BJ (cell line): Measurements from ENCODE around the gene CRISPLD2. TPM values are rescaled to one million over a fixed set of nuclear protein-coding genes. Genes with fewer than 3 reads are reported as not detected.
"Not testable (repeated sequence)": the region's sequence is repeated elsewhere in the genome, so short reads cannot be mapped to it uniquely, and the experiment has no call there.

Experiments used
- CTCF ChIA-PET: fragments of 350-600 bp; formaldehyde crosslinking; extraction: SDS; loops from one replicate; lab custom pipeline; 2021; ENCODE audit warnings: antibody characterized with exemption, inconsistent platforms; lab: Yijun Ruan, JAX
- POLR2A ChIA-PET: fragments of 300-600 bp; sonication (Branson Sonifier 250); formaldehyde crosslinking; extraction: SDS; loops from one replicate; lab custom pipeline; 2021; ENCODE audit warnings: antibody characterized with exemption; lab: Charles Lee
- DNase-seq: peaks from one replicate; pipeline ENCODE4 v3.0.0-alpha.2; 2011; ENCODE audit warnings: low read depth
- H3K27me3 ChIP-seq: 2 replicates; pipeline ENCODE4 v1.6.0; 2011; ENCODE audit warnings: low read length; ENCODE audit not compliant: control insufficient read depth, insufficient read depth
- H3K36me3 ChIP-seq: 2 replicates; pipeline ENCODE4 v1.5.1; 2011; ENCODE audit warnings: low read length; ENCODE audit not compliant: control insufficient read depth, insufficient read depth
- H3K4me3 ChIP-seq: 2 replicates; pipeline ENCODE4 v1.5.1; 2011; ENCODE audit warnings: low read depth, mild to moderate bottlenecking, control low read depth, low read length
- polyA plus RNA-seq: library from polyadenylated mRNA; depleted of rRNA; stranded (reverse); fragments of >200 nt; gene quantifications from 2 replicates; pipeline ENCODE4 v1.2.3, GENCODE V29; 2011
- TF ChIP-seq, protein P1 (sequence below): IDR thresholded peaks from 2 replicates; pipeline ENCODE4 v1.5.1; 2011; ENCODE audit warnings: low read depth, mild to moderate bottlenecking, control low read depth, inconsistent platforms, low read length, moderate library complexity; ENCODE audit not compliant: insufficient read depth

CRISPLD2 gene
- polyA plus RNA-seq, 1 experiment: 183 TPM

DNA sequence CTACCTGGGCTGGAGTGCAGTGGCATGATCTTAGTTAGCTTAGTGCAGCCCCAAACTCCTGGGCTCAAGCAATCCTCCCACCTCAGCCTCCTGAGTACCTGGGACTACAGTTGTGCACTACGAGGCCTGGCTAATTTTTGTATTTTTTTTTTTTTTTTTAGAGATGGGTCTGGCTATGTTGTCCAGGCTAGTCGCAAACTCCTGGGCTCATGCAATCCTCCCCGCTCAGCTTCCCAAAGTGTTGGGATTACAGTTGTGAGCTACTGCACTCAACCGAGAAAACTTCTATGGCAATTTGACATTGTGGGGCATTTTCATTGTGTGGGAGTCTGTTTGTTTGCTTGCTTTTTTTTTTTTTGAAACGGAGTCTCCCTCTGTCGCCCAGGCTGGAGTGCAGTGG is 30.0 kb downstream of the CRISPLD2 start:
- TF ChIP-seq, protein P1, sequence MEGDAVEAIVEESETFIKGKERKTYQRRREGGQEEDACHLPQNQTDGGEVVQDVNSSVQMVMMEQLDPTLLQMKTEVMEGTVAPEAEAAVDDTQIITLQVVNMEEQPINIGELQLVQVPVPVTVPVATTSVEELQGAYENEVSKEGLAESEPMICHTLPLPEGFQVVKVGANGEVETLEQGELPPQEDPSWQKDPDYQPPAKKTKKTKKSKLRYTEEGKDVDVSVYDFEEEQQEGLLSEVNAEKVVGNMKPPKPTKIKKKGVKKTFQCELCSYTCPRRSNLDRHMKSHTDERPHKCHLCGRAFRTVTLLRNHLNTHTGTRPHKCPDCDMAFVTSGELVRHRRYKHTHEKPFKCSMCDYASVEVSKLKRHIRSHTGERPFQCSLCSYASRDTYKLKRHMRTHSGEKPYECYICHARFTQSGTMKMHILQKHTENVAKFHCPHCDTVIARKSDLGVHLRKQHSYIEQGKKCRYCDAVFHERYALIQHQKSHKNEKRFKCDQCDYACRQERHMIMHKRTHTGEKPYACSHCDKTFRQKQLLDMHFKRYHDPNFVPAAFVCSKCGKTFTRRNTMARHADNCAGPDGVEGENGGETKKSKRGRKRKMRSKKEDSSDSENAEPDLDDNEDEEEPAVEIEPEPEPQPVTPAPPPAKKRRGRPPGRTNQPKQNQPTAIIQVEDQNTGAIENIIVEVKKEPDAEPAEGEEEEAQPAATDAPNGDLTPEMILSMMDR: no peak
- ChIA-PET CTCF (no interaction called here), POLR2A (no interaction called here)
- Histone ChIP-seq H3K27me3 (no peaks in the 10 kb centered on the region), H3K36me3 (peaks cover 30% of the 10 kb centered on the region), H3K4me3 (no peak overlapping the region)
- no peak for DNase-seq

- TF ChIP-seq, protein P1: no peak
- ChIA-PET CTCF (no interaction called here), POLR2A (no interaction called here)
- Histone ChIP-seq H3K4me3 (no peak overlapping the region), H3K27me3 (no peaks in the 10 kb centered on the region), H3K36me3 (peaks cover 25% of the 10 kb centered on the region)
- DNase-seq: no peak
These were observed 30.9 kb downstream of the CRISPLD2 start for GRCh38 chr16:84850714-84851113.

- Histone ChIP-seq H3K27me3 (no peaks in the 10 kb centered on the region), H3K4me3 (no peak overlapping the region), H3K36me3 (peaks cover 23% of the 10 kb centered on the region)
- TF ChIP-seq, protein P1: no peak
- POLR2A ChIA-PET: interaction anchor here (0.6 kb wide), 1 partner anchor 121 kb away, joined by 5 read pairs; no protein-coding TSS in a partner anchor
- DNase-seq: peak; percentile 88
- CTCF ChIA-PET: no interaction called here
These were observed 31.7 kb downstream of the CRISPLD2 start for GRCh38 chr16:84851192-84852127.

- TF ChIP-seq, protein P1: no peak
- ChIA-PET CTCF (no interaction called here), POLR2A (no interaction called here)
- DNase-seq: no peak
- Histone ChIP-seq H3K36me3 (peaks cover 24% of the 10 kb centered on the region), H3K4me3 (no peak overlapping the region), H3K27me3 (no peaks in the 10 kb centered on the region)
These were observed 33.7 kb downstream of the CRISPLD2 start for GRCh38 chr16:84853534-84853933.

DNA sequence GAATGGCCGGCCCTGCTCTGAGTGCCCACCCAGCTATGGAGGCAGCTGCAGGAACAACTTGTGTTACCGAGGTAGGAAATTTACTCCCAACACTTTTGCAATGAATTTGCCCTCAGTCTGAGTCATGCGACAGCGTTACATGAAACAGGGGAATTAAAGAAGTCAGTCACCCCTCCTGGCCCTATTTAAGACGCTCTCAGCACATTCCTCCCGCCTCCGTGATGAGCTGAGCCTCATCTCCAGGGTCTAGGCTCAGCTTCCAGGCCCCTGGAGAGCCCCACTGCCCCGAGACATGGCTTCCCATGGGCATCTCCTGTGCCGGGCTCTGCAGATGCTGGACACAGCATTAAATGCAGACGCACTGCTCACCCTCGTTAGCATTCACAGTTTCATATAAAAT is 35.0 kb downstream of the CRISPLD2 start:
- H3K36me3 ChIP-seq: peaks cover 27% of the 10 kb centered on the region
- H3K4me3 ChIP-seq: no peak overlapping the region
- POLR2A ChIA-PET: no interaction called here
- H3K27me3 ChIP-seq: no peaks in the 10 kb centered on the region
- DNase-seq: no peak
- CTCF ChIA-PET: no interaction called here
- TF ChIP-seq, protein P1: no peak

DNA sequence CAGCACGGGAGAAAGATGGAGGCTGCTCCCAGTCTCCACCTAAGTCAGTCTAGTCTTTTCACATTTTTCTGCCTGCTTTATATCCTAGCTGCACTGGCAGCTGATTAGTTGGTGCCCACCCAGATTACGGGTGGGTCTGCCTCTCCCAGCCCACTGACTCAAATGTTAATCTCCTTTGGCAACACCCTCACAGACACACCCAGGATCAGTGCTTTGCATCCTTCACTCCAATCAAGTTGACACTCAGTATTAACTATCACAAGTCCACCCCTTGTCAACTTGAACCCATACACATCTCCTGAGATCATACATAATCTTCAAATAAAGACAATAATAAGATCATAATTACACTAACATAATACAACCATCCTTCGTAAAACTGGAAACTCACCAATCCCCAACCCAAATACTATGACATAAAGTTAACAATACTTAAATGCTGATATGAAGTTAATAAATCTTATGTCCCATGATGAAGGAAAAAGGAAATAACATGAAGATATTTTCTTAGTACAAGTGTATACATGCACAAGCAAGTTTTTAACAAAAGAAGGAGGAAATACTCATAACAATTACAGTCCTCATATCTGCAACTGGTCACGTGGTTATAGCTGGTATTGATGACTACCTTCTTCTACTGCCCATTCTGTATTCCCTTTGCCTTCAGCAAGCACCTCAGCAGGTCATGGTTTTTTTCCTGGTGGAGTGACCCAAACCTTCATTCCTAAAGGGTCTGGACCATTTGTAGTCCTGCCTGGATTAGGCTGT is 35.8 kb downstream of the CRISPLD2 start:
- H3K27me3 ChIP-seq, POLR2A ChIA-PET, DNase-seq, CTCF ChIA-PET, H3K4me3 ChIP-seq: not testable (repeated sequence)
- H3K36me3 ChIP-seq: peaks cover 29% of the 10 kb centered on the region

DNA sequence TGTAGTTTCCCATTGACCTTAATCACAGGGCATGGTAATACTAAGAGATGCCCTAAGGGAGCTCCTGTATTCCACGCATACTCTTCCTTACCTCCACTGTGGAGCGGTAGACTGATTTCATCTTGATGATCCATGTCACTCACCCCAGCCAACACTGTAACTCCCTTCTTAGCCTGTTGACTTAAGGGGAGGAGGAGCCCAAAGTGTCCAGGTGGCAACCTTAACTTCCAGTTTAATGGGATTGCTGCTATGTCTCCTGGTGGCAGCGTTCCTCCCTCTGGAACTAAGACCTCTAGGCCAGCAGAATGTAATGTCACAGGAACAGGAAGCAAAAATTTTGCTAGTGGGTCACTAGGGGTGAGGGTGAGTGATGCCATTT is 36.4 kb downstream of the CRISPLD2 start:
- DNase-seq, H3K4me3 ChIP-seq, CTCF ChIA-PET, H3K27me3 ChIP-seq, POLR2A ChIA-PET: not testable (repeated sequence)
- peaks cover 27% of the 10 kb centered on the region for H3K36me3 ChIP-seq
